Endothelial cell of umbilical vein (primary cell): ENCODE data around the gene MIGA2. TPM values are rescaled to one million over a fixed set of nuclear protein-coding genes. Genes with fewer than 3 reads are reported as not detected.

Experiments used
- BruUV-seq: library from RNA; stranded (reverse); fragments of 400-500 nt; replicated peaks from 2 replicates; lab custom pipeline; 2021; lab: Mats Ljungman, UMichigan
- CTCF ChIA-PET: fragments of 300-600, 350-600 bp; sonication (Branson Sonifier 250); formaldehyde crosslinking; loops from one replicate; lab custom pipeline; 2021; ENCODE audit warnings: antibody characterized with exemption, inconsistent platforms; lab: Charles Lee
- POLR2A ChIA-PET: fragments of 300-600, 350-600 bp; sonication (Branson Sonifier 250); formaldehyde crosslinking; loops from one replicate; lab custom pipeline; 2021; ENCODE audit warnings: antibody characterized with exemption, inconsistent platforms; lab: Charles Lee
- DNase-seq: peaks from one replicate; pipeline ENCODE4 v3.0.0-alpha.2; 2011; ENCODE audit warnings: low read depth, low spot score
- FAIRE-seq: peaks from 2 replicates; lab custom pipeline; 2011; peaks lifted over from hg19 to GRCh38; lab: Jason Lieb, UNC
- H2AFZ ChIP-seq: 2 replicates; pipeline ENCODE4 v1.6.0; 2012; ENCODE audit warnings: low read depth, low read length, control low read depth, inconsistent platforms
- H3K27ac ChIP-seq: 2 replicates; pipeline ENCODE4 v1.5.1; 2011; ENCODE audit warnings: low read depth, mild to moderate bottlenecking, control low read depth, low read length, moderate library complexity; ENCODE audit not compliant: insufficient read depth
- H3K27me3 ChIP-seq, 2 experiments: 2 replicates each; pipeline versions ENCODE4 v1.6.0 to v1.6.1; 2011; ENCODE audit warnings: low read length in 2 of 2, mixed read lengths in 1 of 2; ENCODE audit not compliant: control insufficient read depth in 2 of 2, insufficient read depth in 2 of 2
- H3K36me3 ChIP-seq, 2 experiments: 2 replicates in 1 of 2; 3 replicates in 1 of 2; pipeline ENCODE4 v1.5.1; 2011; ENCODE audit warnings: low read length in 2 of 2, mild to moderate bottlenecking in 1 of 2, moderate library complexity in 1 of 2; ENCODE audit not compliant: control insufficient read depth in 2 of 2, insufficient read depth in 2 of 2; ENCODE audit errors: extremely low read depth in 1 of 2
- H3K4me1 ChIP-seq: 3 replicates; pipeline ENCODE4 v1.5.1; 2011; ENCODE audit warnings: mild to moderate bottlenecking, low read length; ENCODE audit not compliant: control insufficient read depth, insufficient read depth; ENCODE audit errors: extremely low read depth
- H3K4me2 ChIP-seq: 2 replicates; pipeline ENCODE4 v1.6.1; 2011; ENCODE audit warnings: low read length, control low read depth, mixed read lengths; ENCODE audit not compliant: insufficient read depth
- H3K4me3 ChIP-seq, 3 experiments: fragments of 200-600 bp in 1 of 3; sonication (generic), shearing (Covaris generic) in 1 of 3; replicated peaks in 1 of 3; 2 replicates each; pipeline ENCODE4 v1.5.1; 2011 to 2016; ENCODE audit warnings: control low read depth in 3 of 3, low read length in 3 of 3, mild to moderate bottlenecking in 2 of 3, inconsistent platforms in 1 of 3, low read depth in 1 of 3, moderate library complexity in 1 of 3; ENCODE audit not compliant: insufficient read depth in 1 of 3
- H3K79me2 ChIP-seq: 2 replicates; pipeline ENCODE4 v1.6.0; 2012; ENCODE audit warnings: low read length, inconsistent platforms; ENCODE audit not compliant: control insufficient read depth, insufficient read depth
- H3K9ac ChIP-seq: replicated peaks from 2 replicates; pipeline ENCODE3; 2011; ENCODE audit warnings: low read length, control low read depth; ENCODE audit not compliant: insufficient read depth; ENCODE audit errors: extremely low read depth
- H3K9me1 ChIP-seq: replicated peaks from 3 replicates; pipeline ENCODE4 v1.6.0; 2011; ENCODE audit warnings: mild to moderate bottlenecking, low read length; ENCODE audit not compliant: control insufficient read depth, insufficient read depth; ENCODE audit errors: extremely low read depth
- H3K9me3 ChIP-seq: replicated peaks from 2 replicates; pipeline ENCODE4 v1.5.1; 2012; ENCODE audit warnings: low read length, inconsistent platforms; ENCODE audit not compliant: control insufficient read depth, insufficient read depth
- H4K20me1 ChIP-seq: replicated peaks from 2 replicates; pipeline ENCODE3; 2011; ENCODE audit warnings: mild to moderate bottlenecking, low read length; ENCODE audit not compliant: control insufficient read depth, insufficient read depth; ENCODE audit errors: extremely low read depth
- EZH2 ChIP-seq: IDR thresholded peaks from 2 replicates; pipeline ENCODE4 v1.6.1; 2012; ENCODE audit warnings: borderline replicate concordance, low read depth, mild to moderate bottlenecking, moderate library complexity, low read length, inconsistent platforms; ENCODE audit not compliant: severe bottlenecking
- FOS ChIP-seq: IDR thresholded peaks from 2 replicates; pipeline ENCODE4 v1.6.1; 2011; ENCODE audit warnings: mild to moderate bottlenecking, low read length, moderate library complexity, borderline replicate concordance; ENCODE audit not compliant: insufficient read depth
- GATA2 ChIP-seq: IDR thresholded peaks from 2 replicates; pipeline ENCODE4 v1.7.0; 2011; ENCODE audit warnings: low read depth, mild to moderate bottlenecking, moderate library complexity, mixed read lengths, low read length; ENCODE audit not compliant: insufficient read length, insufficient read depth
- JUN ChIP-seq: IDR thresholded peaks from 2 replicates; pipeline ENCODE4 v1.6.1; 2011; ENCODE audit warnings: borderline replicate concordance, low read depth; ENCODE audit not compliant: insufficient read length, insufficient read depth
- MYC ChIP-seq: IDR thresholded peaks from one replicate; pipeline ENCODE4 v1.6.1; 2011; ENCODE audit warnings: mild to moderate bottlenecking, low read depth, low read length
- POLR2A ChIP-seq: IDR thresholded peaks from 2 replicates; pipeline ENCODE4 v1.6.1; 2012; ENCODE audit warnings: low read depth, mild to moderate bottlenecking, control low read depth, low read length
- POLR2AphosphoS5 ChIP-seq: IDR thresholded peaks from 2 replicates; pipeline ENCODE4 v1.6.1; 2012; ENCODE audit warnings: low read depth, mild to moderate bottlenecking, control low read depth, low read length, moderate library complexity; ENCODE audit not compliant: insufficient read depth
- dilution Hi-C: fragments of 300-500 bp; cut with MboI; formaldehyde crosslinking; loops from one replicate; pipeline ENCODE4 v1.15.0; 2019; ENCODE audit warnings: low sequenced_read_pairs; ENCODE audit not compliant: extremely low pct_ligation_motif_present
- intact Hi-C: fragments of 100-400 bp; cut with micrococcal nuclease; formaldehyde crosslinking; loops from one replicate; pipeline ENCODE4 v1.10.0; 2022
- polyA plus RNA-seq, 4 experiments: library from polyadenylated mRNA; depleted of rRNA in 3 of 4; stranded (reverse) in 3 of 4; unstranded in 1 of 4; fragments of >200 nt; gene quantifications; 2 replicates each; pipeline versions ENCODE4 v1.2.1 to v1.2.3, GENCODE V29; 2011 to 2012; ENCODE audit warnings: missing spikeins in 1 of 4
- total RNA-seq: library from RNA; stranded (reverse); gene quantifications from 2 replicates; pipeline ENCODE4 v1.2.3, GENCODE V29; 2021
- TF ChIP-seq, protein P1 (sequence below): IDR thresholded peaks from 2 replicates; pipeline ENCODE4 v1.6.1; 2011; ENCODE audit not compliant: insufficient read depth, insufficient read length
- TF ChIP-seq, protein P2 (sequence below), 2 donors: IDR thresholded peaks; 1 replicate in 1 of 2; 2 replicates in 1 of 2; pipeline ENCODE4 v1.5.1; 2011; ENCODE audit warnings: low read length in 2 of 2, mild to moderate bottlenecking in 2 of 2, moderate library complexity in 2 of 2, control low read depth in 1 of 2, inconsistent platforms in 1 of 2, low read depth in 1 of 2; ENCODE audit not compliant: insufficient read depth in 1 of 2; ENCODE audit errors: extremely low read depth in 1 of 2

The MIGA2 gene
- total and polyA plus RNA-seq, 2 donors (not counting 3 experiments of a cell fraction or from before 2014, with no cell fraction given), result 27.7 to 28.0 TPM

- no peak overlapping the region for H3K4me2 ChIP-seq
- H2AFZ ChIP-seq, result no peak overlapping the region
- no peaks in the 10 kb centered on the region for H3K79me2 ChIP-seq
- DNase-seq, result no peak
- no peak overlapping the region for H3K27ac ChIP-seq
- no peak overlapping the region for H3K4me3 ChIP-seq
- no peaks in the 10 kb centered on the region for H3K27me3 ChIP-seq
- CTCF ChIA-PET, result no interaction called here
- H3K9me3 ChIP-seq, result no peaks in the 10 kb centered on the region
- POLR2A ChIA-PET, result no interaction called here
- no peaks in the 10 kb centered on the region for H4K20me1 ChIP-seq
- no TSS peak for BruUV-seq
- H3K4me1 ChIP-seq, result no peaks in the 10 kb centered on the region
- dilution Hi-C loops, result no loop called here
- H3K36me3 ChIP-seq, result peaks cover 0 to 23% of the 10 kb centered on the region in 2 experiments
- no peak for TF ChIP-seq MYC
- no peak for TF ChIP-seq GATA2
- TF ChIP-seq, protein P1, sequence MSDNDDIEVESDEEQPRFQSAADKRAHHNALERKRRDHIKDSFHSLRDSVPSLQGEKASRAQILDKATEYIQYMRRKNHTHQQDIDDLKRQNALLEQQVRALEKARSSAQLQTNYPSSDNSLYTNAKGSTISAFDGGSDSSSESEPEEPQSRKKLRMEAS, result no peak
- TF ChIP-seq FOS, result no peak
- TF ChIP-seq, protein P2, sequence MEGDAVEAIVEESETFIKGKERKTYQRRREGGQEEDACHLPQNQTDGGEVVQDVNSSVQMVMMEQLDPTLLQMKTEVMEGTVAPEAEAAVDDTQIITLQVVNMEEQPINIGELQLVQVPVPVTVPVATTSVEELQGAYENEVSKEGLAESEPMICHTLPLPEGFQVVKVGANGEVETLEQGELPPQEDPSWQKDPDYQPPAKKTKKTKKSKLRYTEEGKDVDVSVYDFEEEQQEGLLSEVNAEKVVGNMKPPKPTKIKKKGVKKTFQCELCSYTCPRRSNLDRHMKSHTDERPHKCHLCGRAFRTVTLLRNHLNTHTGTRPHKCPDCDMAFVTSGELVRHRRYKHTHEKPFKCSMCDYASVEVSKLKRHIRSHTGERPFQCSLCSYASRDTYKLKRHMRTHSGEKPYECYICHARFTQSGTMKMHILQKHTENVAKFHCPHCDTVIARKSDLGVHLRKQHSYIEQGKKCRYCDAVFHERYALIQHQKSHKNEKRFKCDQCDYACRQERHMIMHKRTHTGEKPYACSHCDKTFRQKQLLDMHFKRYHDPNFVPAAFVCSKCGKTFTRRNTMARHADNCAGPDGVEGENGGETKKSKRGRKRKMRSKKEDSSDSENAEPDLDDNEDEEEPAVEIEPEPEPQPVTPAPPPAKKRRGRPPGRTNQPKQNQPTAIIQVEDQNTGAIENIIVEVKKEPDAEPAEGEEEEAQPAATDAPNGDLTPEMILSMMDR (IDR thresholded peaks at IDR 0.05; ENCODE audit: extremely low read depth in 1 of 2, insufficient read depth in 1 of 2, low read depth in 1 of 2, low read length in 2 of 2), result no peak
- TF ChIP-seq POLR2A, result no peak
- TF ChIP-seq JUN, result no peak
- no peak for TF ChIP-seq EZH2
- TF ChIP-seq POLR2AphosphoS5, result no peak
- intact Hi-C loops, result no loop called here
- no peak for FAIRE-seq
- no peaks in the 10 kb centered on the region for H3K9me1 ChIP-seq
- no peak overlapping the region for H3K9ac ChIP-seq
These were observed 23.5 kb upstream of the MIGA2 start for GRCh38 chr9:129012893-129013448.
